Body of pancreas (tissue), 4 donors: ENCODE measurements around the gene CAPZA1. TPM values are rescaled to one million over a fixed set of nuclear protein-coding genes. Genes with fewer than 3 reads are reported as not detected.

Experiments
- ATAC-seq: fragments of 150-250 bp; one replicate; pipeline ENCODE4 v1.9.1; 2016
- DNase-seq, 4 donors: peaks; one replicate each; pipeline ENCODE4 v3.0.0-alpha.2; 2019
- H3K27ac ChIP-seq, 4 donors: fragments of 200-600 bp; sonication (generic); 1 replicate in 3 of 4; 2 replicates in 1 of 4; pipeline versions ENCODE4 v1.5.1 to v1.6.1; 2016 to 2019; ENCODE audit warnings: mild to moderate bottlenecking in 1 of 4, mixed read lengths in 1 of 4, moderate library complexity in 1 of 4
- H3K27me3 ChIP-seq, 2 donors: fragments of 200-600 bp; sonication (generic); one replicate each; pipeline ENCODE4 v1.6.0; 2016; ENCODE audit warnings: mild to moderate bottlenecking in 1 of 2
- H3K36me3 ChIP-seq, 2 donors: fragments of 200-600 bp; sonication (generic); replicated peaks in 1 of 2; 2 replicates each; pipeline ENCODE4 v1.5.1; 2016; ENCODE audit warnings: low read depth in 2 of 2; ENCODE audit not compliant: insufficient read depth in 1 of 2
- H3K4me1 ChIP-seq: fragments of 200-600 bp; sonication (generic); one replicate; pipeline ENCODE4 v1.6.0; 2016
- H3K4me3 ChIP-seq, 2 donors: fragments of 200-600 bp; sonication (generic); 1 replicate in 1 of 2; 2 replicates in 1 of 2; pipeline ENCODE4 v1.5.1; 2016 to 2019
- H3K9me3 ChIP-seq, 3 donors: fragments of 200-600 bp; sonication (generic); 1 replicate in 2 of 3; 2 replicates in 1 of 3; pipeline ENCODE4 v1.5.1; 2016
- POLR2A ChIP-seq, 3 donors: fragments of 450-650 bp; IDR thresholded peaks; one replicate each; pipeline ENCODE4 v1.6.1; 2016; ENCODE audit warnings: antibody characterized with exemption in 3 of 3, mild to moderate bottlenecking in 2 of 3
- WGBS, 2 donors: methylation state at CpG; one replicate each; pipeline ENCODE4 v1.1.5; 2017; 5-methylcytosine and 5-hydroxymethylcytosine counted together
- intact Hi-C: fragments of 100-400 bp; cut with DNase I; formaldehyde crosslinking; loops from one replicate; pipeline ENCODE4 v1.15.1; 2023
- total RNA-seq, 2 donors: library from RNA; depleted of rRNA; stranded (reverse); fragments of >200 nt; gene quantifications; one replicate each; pipeline ENCODE4 v1.1.0, GENCODE V29; 2016
- TF ChIP-seq, protein P1 (sequence below), 7 experiments: fragments of 450-650 bp in 4 of 7; fragments of 200-600 bp in 3 of 7; sonication (generic) in 3 of 7; IDR thresholded peaks; one replicate each; pipeline ENCODE4 v1.5.1; 2016 to 2019; ENCODE audit warnings: antibody characterized with exemption in 7 of 7

The CAPZA1 gene
- total RNA-seq, 2 donors from 2014 or later = 56.0 to 66.9 TPM

GRCh38 chr1:112704391-112704933 is 84.8 kb downstream of the CAPZA1 start:
- no peaks in the 10 kb centered on the region for H3K27me3 ChIP-seq
- DNase-seq (no peak), ATAC-seq (no peak)
- no peak overlapping the region for H3K4me3 ChIP-seq
- H3K27ac ChIP-seq = peak overlapping the region; percentile 89 to 95 (median 90)
- H3K36me3 ChIP-seq = no peaks in the 10 kb centered on the region
- H3K9me3 ChIP-seq = no peaks in the 10 kb centered on the region
- H3K4me1 ChIP-seq = peaks cover 65% of the 10 kb centered on the region
- 44 to 45% methylated on average over 6 to 7 of the region's 7 CpGs for WGBS, 2 donors
- intact Hi-C loops = no loop called here
- TF ChIP-seq, protein P1, sequence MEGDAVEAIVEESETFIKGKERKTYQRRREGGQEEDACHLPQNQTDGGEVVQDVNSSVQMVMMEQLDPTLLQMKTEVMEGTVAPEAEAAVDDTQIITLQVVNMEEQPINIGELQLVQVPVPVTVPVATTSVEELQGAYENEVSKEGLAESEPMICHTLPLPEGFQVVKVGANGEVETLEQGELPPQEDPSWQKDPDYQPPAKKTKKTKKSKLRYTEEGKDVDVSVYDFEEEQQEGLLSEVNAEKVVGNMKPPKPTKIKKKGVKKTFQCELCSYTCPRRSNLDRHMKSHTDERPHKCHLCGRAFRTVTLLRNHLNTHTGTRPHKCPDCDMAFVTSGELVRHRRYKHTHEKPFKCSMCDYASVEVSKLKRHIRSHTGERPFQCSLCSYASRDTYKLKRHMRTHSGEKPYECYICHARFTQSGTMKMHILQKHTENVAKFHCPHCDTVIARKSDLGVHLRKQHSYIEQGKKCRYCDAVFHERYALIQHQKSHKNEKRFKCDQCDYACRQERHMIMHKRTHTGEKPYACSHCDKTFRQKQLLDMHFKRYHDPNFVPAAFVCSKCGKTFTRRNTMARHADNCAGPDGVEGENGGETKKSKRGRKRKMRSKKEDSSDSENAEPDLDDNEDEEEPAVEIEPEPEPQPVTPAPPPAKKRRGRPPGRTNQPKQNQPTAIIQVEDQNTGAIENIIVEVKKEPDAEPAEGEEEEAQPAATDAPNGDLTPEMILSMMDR (IDR thresholded peaks at IDR 0.05) = no peak
- TF ChIP-seq POLR2A (IDR thresholded peaks at IDR 0.05) = no peak

GRCh38 chr1:112704934-112705627 is 85.4 kb downstream of the CAPZA1 start:
- no peaks in the 10 kb centered on the region for H3K27me3 ChIP-seq
- H3K9me3 ChIP-seq = no peaks in the 10 kb centered on the region
- intact Hi-C loops = no loop called here
- no peaks in the 10 kb centered on the region for H3K36me3 ChIP-seq
- peak; percentile 41 to 73 (median 66) for TF ChIP-seq POLR2A (IDR thresholded peaks at IDR 0.05)
- TF ChIP-seq, protein P1 (IDR thresholded peaks at IDR 0.05) = no peak
- ATAC-seq (peak; percentile 70), DNase-seq (peak; percentile 86 to 96 (median 91))
- peak overlapping the region; percentile 89 to 95 (median 90) for H3K27ac ChIP-seq
- no peak overlapping the region for H3K4me3 ChIP-seq
- H3K4me1 ChIP-seq = peaks cover 59% of the 10 kb centered on the region
- WGBS, 2 donors = 1 to 2% methylated on average over 12 to 13 of the region's 13 CpGs

GRCh38 chr1:112706505-112707220 is 87.0 kb downstream of the CAPZA1 start, which contains the start of gene RHOC:
RHOC (minus strand) TSS chr1:112707127; CDS start chr1:112703799, 3,328 bp downstream.
- ATAC-seq = peak; percentile 84
- H3K27ac ChIP-seq = peak within 1 kb of the TSS; percentile 89 to 95 (median 90)
- no peaks in the 10 kb centered on the region for H3K9me3 ChIP-seq
- intact Hi-C loops = no loop called here
- H3K36me3 ChIP-seq = no peaks in the 10 kb centered on the region
- WGBS, 2 donors = 1% methylated on average over 23 to 50 of the region's 61 CpGs
- peaks cover 43% of the 10 kb centered on the region for H3K4me1 ChIP-seq
- no peaks in the 10 kb centered on the region for H3K27me3 ChIP-seq
- peak; percentile 69 to 81 (median 77) for TF ChIP-seq POLR2A (IDR thresholded peaks at IDR 0.05)
- TF ChIP-seq, protein P1 (IDR thresholded peaks at IDR 0.05) = no peak
- peak within 1 kb of the TSS; percentile 65 to 72 for H3K4me3 ChIP-seq
- peak; percentile 68 to 81 (median 75) for DNase-seq

DNA sequence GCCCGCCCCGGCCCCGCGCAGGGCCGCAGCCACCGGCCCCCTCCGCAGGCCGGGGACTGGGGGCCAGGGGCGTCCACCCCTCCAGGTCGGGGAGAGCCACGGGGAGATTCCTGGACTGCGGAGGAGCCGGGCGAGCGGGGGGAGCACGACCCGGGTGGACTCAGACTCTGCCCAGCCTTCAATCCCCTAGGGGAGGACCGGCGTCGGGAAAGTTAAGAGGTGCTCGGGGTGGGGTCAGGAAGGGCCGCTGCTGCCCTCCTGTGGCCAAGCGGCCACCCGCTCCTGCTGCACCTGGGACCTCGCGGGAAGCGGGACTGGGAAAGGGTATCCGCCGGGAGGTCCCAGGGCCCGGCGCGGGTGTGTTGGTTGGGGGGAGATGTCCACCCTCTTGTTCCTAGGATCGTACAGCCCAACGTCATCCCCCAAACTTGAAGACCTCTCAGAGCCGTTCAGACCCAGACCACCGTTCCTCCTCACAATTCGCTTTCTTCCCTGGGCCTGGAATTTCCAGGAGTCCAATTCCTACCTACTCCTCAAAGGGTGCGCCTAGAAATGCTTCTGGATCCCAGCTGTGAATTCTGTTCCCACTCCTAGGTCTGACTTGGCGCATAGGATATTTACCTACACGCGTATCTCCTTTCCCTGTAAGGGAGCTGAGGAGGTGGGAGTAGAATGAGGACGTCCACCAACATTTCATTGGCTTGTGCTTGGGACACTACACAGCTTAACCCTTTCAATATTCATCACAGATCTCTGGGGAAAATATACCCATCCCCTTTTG is 87.8 kb downstream of the CAPZA1 start:
- peak overlapping the region; percentile 89 to 95 (median 90) for H3K27ac ChIP-seq
- ATAC-seq (peak; percentile 88), DNase-seq (peak; percentile 91 to 93 (median 92))
- intact Hi-C loops = no loop called here
- peaks cover 40% of the 10 kb centered on the region for H3K4me1 ChIP-seq
- TF ChIP-seq, protein P1 (IDR thresholded peaks at IDR 0.05) = peak; percentile 92 to 97 (median 94)
- TF ChIP-seq POLR2A (IDR thresholded peaks at IDR 0.05) = no peak
- H3K27me3 ChIP-seq = no peaks in the 10 kb centered on the region
- no peaks in the 10 kb centered on the region for H3K9me3 ChIP-seq
- peak overlapping the region; percentile 12 to 65 for H3K4me3 ChIP-seq
- 5 to 20% methylated on average over 10 to 37 of the region's 42 CpGs for WGBS, 2 donors
- H3K36me3 ChIP-seq = no peaks in the 10 kb centered on the region
